OCI-LY1 (cell line): ENCODE data around the gene FAP.

Experiments used
- EZH2 ChIP-seq: fragments of 200-600 bp; sonication (generic), shearing (Covaris generic); IDR thresholded peaks from 2 replicates; pipeline ENCODE4 v1.8.0; 2017; ENCODE audit warnings: borderline replicate concordance, mixed run types, mild to moderate bottlenecking, antibody characterized with exemption, low read length, moderate library complexity, mixed read lengths
- TF ChIP-seq, protein P1 (sequence below): fragments of 200-600 bp; sonication (generic), shearing (Covaris generic); IDR thresholded peaks from 2 replicates; pipeline ENCODE4 v1.5.1; 2017; ENCODE audit warnings: mild to moderate bottlenecking, antibody characterized with exemption, low read length, moderate library complexity, mixed read lengths

DNA sequence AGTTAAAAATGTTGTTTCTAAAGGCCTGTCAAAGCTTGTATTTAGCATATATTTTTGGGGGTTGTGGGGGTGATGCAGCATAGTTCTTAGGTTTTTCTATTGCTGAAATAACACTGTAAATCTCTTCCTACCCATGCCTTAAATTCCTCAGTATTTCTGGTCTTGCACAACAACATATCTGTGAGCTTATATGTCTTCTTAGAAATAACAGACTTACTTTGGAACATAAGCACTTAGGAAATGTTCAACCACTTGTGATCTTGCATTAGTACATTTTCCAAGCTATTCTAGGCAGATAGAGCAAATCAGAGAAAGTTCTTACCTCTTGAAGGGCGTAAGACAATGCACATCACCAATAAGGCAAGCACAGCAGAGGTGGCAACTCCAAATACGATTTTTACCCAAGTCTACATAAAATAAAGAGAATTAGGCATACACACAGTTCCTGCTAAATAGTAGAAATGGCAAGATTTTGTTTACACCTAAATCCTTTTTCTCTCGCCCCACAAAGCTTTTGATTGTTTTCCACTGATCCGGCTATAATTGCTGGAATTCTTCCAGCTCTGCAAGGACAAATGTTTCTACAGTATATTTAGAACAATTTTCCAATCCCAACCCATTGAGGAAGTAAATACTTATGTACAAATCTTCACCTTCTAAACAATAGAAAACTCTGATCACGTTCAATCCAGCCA, 512 bp downstream of the FAP start:
- TF ChIP-seq, protein P1, sequence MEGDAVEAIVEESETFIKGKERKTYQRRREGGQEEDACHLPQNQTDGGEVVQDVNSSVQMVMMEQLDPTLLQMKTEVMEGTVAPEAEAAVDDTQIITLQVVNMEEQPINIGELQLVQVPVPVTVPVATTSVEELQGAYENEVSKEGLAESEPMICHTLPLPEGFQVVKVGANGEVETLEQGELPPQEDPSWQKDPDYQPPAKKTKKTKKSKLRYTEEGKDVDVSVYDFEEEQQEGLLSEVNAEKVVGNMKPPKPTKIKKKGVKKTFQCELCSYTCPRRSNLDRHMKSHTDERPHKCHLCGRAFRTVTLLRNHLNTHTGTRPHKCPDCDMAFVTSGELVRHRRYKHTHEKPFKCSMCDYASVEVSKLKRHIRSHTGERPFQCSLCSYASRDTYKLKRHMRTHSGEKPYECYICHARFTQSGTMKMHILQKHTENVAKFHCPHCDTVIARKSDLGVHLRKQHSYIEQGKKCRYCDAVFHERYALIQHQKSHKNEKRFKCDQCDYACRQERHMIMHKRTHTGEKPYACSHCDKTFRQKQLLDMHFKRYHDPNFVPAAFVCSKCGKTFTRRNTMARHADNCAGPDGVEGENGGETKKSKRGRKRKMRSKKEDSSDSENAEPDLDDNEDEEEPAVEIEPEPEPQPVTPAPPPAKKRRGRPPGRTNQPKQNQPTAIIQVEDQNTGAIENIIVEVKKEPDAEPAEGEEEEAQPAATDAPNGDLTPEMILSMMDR: no peak
- no peak for TF ChIP-seq EZH2
